Measurements from ENCODE around the gene PLCB4. TPM values are rescaled to one million over a fixed set of nuclear protein-coding genes. Genes with fewer than 3 reads are reported as not detected.

The PLCB4 gene
- total RNA-seq, 1 donor from 2014 or later: 0.23 TPM

DNA sequence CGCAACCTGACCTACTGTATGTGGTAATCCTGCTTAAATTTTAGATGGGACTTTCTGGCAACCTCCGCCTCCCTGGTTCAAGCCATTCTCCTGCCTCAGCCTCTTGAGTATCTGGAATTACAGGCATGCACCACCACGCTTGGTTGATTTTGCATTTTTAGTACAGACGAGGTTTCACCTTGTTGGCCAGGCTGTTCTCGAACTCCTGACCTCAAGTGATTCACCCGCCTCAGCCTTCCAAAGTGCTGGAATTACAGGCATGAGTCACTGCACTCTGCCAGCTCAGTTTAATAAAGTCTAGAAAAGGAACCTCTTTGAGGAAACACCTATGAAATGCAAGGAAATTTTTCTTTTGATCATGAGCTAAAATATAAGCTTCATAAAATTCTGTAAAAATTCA lies 9.0 kb upstream of the PLCB4 start:
- ATAC-seq: no peak
- DNase-seq (ENCODE audit: low spot score): no peak

DNA sequence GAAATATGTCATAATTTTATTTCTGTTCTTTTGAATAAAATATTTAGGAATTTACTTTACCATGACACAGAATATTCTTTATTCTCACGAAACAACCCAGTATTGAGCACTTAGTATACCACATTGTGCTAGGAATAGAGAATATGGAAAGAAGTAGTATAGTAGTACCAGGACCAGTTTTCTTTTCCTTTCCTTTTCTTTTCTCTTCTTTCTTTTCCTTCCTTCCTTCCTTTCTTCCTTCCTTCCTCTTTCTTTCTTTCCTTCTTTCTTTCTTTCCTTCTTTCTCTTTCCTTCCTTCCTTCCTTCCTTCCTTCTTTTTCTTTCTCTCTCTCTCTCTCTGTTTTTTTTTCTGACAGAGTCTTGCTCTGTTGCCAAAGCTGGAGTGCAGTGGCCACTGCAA lies 7.5 kb upstream of the PLCB4 start:
- no peak for ATAC-seq

DNA sequence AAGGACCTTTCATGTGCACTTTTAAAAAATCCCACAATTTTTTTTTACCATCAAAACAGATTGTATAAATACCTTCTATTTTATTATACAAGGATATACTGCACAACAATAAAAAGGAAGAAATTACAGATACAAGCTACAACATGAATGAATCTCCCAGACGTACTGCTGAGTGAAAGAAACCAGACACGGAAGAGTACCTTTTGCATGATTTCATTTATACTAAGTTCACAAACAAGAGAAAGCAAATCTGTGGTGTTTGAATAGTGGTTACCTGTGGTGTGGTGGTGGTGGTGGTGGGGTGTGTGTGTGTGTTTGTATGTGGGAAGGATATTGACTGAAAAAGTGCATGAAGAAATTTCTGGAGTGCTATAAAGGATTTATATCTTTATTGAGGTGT lies 6.8 kb upstream of the PLCB4 start:
- DNase-seq (ENCODE audit: low spot score): no peak

More for the DNA sequence above, 7.5 kb upstream of the PLCB4 start:
- no peak for DNase-seq (ENCODE audit: low spot score)

DNA sequence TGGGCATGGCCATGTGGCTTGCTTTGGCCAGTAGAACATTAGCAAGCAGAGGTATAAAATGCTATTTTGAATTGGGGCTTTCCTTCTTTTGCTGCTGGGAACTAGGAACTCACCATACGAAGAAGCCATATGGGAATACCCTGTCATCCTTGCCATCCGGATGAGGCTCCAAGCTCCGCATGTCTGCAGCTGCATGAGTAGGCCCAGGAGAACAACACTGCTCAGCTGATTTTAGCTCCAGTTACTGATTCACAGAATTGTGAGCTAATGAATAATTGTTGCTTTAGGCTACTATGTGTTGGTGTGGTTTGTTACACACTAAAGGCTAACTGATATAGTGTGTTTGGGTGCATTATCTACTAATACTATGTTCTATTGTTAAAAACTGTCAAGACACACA lies 2.7 kb upstream of the PLCB4 start:
- DNase-seq (ENCODE audit: low spot score): no peak
- ATAC-seq: no peak

More for the DNA sequence above, 6.8 kb upstream of the PLCB4 start:
- no peak for ATAC-seq

GRCh38 chr20:9068233-9068801 lies 570 bp upstream of the PLCB4 start:
- no peak for DNase-seq (ENCODE audit: low spot score)
- no peak for ATAC-seq

GRCh38 chr20:9070304-9070703 lies 1.4 kb downstream of the PLCB4 start:
- no peak for ATAC-seq
- DNase-seq (ENCODE audit: low spot score): no peak

GRCh38 chr20:9071976-9072726 lies 3.3 kb downstream of the PLCB4 start:
- ATAC-seq (no peak), DNase-seq (ENCODE audit: low spot score) (no peak)

DNA sequence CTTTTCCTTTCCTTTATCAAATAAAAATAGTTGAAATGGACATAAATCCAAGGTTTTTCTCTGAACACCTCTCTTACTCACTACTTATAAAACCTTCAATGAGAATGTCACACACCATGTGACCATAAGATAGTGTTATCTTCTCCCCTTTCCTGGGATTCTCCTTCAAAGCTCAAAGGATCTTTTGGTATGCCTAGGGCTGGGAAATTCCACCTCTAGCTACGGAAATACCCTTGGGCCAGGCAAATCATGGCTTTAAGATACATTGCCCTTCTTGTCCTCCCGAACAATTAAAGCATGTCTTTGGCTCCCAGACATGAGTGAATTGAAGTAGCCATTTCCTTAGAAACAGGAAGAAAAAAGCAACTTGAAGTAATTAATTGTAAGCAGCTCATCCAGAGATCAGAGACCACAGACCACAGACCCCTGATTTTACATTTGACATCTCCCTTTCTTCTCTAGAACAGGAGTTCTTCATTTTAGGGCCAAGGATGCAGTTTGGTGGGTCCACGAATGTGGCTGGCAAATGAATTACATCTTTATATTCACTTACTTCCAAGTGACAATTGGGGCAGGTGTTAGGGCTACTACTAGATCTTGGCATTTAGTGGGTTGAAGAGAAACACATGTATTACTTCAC lies 4.1 kb downstream of the PLCB4 start:
- DNase-seq (ENCODE audit: low spot score) (no peak), ATAC-seq (no peak)

- ATAC-seq (no peak), DNase-seq (ENCODE audit: low spot score) (no peak)
Observed at GRCh38 chr20:9075264-9076095, 6.6 kb downstream of the PLCB4 start.

DNA sequence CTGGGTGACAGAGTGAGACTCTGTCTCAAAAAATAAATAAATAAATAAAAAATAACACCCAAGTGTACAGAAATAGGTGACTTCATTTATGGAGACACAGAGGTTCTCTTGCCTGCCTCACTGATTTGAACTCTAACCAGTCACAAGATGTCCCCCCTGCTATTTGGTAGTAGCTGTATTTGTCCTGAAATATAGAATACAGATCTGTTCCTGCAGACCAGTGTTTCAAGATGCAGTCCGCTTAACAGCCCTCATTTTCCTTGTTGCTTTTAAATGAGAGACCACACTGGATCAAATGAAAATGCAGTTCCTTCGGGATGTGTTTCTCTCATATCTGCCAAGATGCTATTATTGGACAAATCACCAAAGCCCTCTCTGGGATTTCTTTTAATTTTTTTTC lies 7.6 kb downstream of the PLCB4 start:
- DNase-seq (ENCODE audit: low spot score) (no peak), ATAC-seq (no peak)

- ATAC-seq: no peak
- no peak for DNase-seq (ENCODE audit: low spot score)
Observed at GRCh38 chr20:9078826-9079731, 10.2 kb downstream of the PLCB4 start.

GRCh38 chr20:9081423-9081966 lies 12.6 kb downstream of the PLCB4 start:
- no peak for DNase-seq (ENCODE audit: low spot score)
- ATAC-seq: no peak

- no peak for ATAC-seq
- DNase-seq (ENCODE audit: low spot score): no peak
Observed at GRCh38 chr20:9082741-9083140, 13.9 kb downstream of the PLCB4 start.

- DNase-seq (ENCODE audit: low spot score) (no peak), ATAC-seq (no peak)
Observed at GRCh38 chr20:9087531-9088217, 18.8 kb downstream of the PLCB4 start.

DNA sequence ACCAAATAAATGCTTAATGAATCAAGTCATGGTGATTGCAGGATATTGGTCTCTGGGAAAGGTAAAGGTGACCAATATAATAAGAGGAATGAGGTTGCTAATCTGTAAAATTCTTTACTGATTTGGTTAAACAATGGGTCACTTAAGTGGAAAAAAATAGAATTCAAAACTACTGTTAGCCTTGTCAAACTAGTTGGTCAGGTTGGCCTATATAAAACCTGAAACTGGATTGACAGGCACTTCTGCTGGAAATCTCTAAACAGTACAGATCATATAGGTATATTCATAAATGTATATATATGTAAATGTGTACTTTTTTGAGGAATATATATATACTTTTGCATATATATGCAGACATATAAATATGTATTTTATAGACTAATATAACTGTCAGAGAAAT lies 19.7 kb downstream of the PLCB4 start:
- no peak for DNase-seq (ENCODE audit: low spot score)
- ATAC-seq: no peak

GRCh38 chr20:9092113-9092512 lies 23.2 kb downstream of the PLCB4 start:
- ATAC-seq: no peak
- DNase-seq (ENCODE audit: low spot score): no peak

GRCh38 chr20:9092655-9093054 lies 23.8 kb downstream of the PLCB4 start:
- DNase-seq (ENCODE audit: low spot score) (no peak), ATAC-seq (no peak)

DNA sequence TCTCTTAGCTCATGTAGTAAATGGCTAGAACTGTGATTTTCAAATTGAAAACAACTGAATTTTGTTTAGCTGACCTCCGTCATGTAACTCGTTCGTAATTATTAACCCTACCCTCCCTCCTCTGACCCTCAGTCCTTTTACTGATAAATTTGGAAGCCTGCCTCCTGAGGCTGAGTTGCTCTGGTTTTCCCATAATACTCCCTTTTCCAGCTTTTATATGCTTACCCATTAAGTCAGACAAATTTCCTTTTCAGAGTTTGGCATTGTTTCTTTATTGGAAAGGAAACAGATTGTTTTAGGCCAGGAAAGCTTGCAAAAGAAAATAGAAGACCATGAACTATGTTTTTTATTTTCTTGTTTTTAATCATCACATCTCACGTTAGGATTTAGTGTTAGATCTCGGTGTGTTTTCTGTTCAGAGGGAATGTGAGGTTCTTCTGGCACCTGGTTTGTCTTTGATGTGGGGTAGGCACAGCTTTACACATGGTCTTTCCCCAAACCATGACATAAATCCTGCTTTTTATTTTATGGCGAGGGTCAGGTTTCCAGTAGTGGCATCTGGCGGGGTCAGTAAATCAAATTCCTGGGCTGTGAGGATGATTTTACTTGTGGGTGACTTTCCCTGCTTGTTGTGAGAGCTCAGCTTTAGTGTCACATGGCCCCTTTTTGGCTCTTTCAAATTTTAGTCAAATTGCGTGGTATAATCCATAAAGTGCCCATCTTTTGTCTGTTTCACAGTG lies 24.5 kb downstream of the PLCB4 start:
- ATAC-seq: no peak
- no peak for DNase-seq (ENCODE audit: low spot score)

GRCh38 chr20:9099372-9099771 lies 30.5 kb downstream of the PLCB4 start:
- ATAC-seq: no peak
- no peak for DNase-seq (ENCODE audit: low spot score)
